ENCODE measurements around the gene E2F2.

The E2F2 gene

DNA sequence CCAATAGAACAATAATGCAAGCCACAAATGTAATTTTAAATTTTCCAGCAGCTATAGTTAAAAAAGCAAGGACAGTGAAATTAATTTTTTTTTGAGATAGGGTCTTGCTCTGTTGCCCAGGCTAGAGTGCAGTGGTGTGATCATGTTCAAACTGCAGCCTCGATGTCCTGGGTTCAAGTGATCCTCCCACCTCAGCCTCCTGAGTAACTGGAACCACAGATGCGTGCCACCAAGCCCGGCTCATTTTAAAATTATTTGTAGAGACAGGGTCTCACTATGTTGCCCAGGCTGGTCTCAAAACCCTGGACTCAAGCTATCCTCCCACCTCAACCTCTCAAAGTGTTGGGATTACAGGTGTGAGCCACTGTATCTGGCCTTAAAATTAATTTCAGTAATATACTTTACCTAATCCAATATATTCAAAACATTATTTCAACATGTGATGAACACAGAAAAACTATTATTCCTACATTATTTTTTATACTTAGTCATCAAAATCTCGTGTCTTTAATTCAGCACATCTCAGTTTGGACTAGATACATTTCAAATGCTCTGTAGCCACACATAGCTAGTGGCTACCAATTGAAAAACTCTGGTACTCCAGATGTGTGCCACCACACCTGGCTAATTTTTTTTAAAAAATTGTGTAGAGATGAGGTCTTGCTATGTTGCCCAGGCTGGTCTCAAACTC, 39.1 kb upstream of the E2F2 start:
- Histone ChIP-seq H3K27ac (ENCODE audit: low read length) (no peak overlapping the region), H3K4me1 (ENCODE audit: control insufficient read depth in 1 of 2, insufficient read depth in 2 of 2, low read length in 2 of 2) (peaks cover 0 to 5% of the 10 kb centered on the region in 2 donors), H3K27me3 (ENCODE audit: low read depth, low read length) (no peaks in the 10 kb centered on the region), H3K4me3 (ENCODE audit: low read depth in 1 of 2, low read length in 2 of 2) (no peak overlapping the region), H3K9me3 (ENCODE audit: control insufficient read depth in 1 of 2, low read length in 2 of 2) (no peaks in the 10 kb centered on the region), H3K36me3 (ENCODE audit: control insufficient read depth in 1 of 2, insufficient read depth in 2 of 2, low read length in 2 of 2) (no peaks in the 10 kb centered on the region)

DNA sequence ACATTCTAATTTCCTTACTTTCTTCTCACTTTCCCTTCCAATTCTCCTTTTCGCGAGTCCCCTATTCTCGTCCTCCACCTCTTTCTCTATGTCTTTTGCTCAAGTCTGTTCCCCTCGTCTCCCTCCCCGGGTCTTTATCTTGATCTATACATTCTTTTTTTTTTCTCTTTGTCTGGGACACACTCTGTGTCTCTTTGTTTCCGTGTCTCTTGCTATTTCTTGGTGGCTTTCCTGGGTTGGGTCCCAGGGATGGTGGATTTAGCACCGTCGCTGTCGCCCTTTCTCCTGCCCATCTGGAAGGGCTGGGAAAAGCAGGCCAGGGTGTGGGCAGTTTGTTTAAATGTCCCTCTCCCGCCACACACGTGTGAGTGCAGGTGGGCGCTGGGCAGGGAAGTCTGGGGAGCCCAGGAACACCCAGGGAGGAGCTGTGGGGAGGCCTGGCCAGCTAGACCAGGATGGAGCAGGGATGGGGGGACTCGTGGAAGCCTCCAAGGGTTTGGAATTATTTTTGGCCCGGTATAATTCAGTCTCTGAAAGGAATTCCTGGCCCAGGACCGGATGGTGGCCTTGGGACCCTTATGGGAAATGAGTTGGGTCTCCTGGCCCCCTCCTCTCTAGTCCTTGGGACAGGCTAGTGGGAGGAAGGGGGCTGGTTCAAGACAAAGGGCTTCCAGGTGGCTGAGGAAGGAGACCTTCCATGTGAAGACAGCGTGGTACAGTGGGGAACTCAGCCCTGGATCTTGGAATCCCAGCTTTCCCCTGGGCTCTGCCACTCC, 37.8 kb upstream of the E2F2 start:
- H3K4me3 ChIP-seq (ENCODE audit: low read depth in 1 of 2, low read length in 2 of 2), result peak overlapping the region; percentile 57 to 66
- H3K4me1 ChIP-seq (ENCODE audit: control insufficient read depth in 1 of 2, insufficient read depth in 2 of 2, low read length in 2 of 2), result peaks cover 0 to 5% of the 10 kb centered on the region in 2 donors
- peak overlapping the region; percentile 67 for H3K27ac ChIP-seq (ENCODE audit: low read length)
- no peaks in the 10 kb centered on the region for H3K36me3 ChIP-seq (ENCODE audit: control insufficient read depth in 1 of 2, insufficient read depth in 2 of 2, low read length in 2 of 2)
- no peaks in the 10 kb centered on the region for H3K27me3 ChIP-seq (ENCODE audit: low read depth, low read length)
- no peaks in the 10 kb centered on the region for H3K9me3 ChIP-seq (ENCODE audit: control insufficient read depth in 1 of 2, low read length in 2 of 2)

DNA sequence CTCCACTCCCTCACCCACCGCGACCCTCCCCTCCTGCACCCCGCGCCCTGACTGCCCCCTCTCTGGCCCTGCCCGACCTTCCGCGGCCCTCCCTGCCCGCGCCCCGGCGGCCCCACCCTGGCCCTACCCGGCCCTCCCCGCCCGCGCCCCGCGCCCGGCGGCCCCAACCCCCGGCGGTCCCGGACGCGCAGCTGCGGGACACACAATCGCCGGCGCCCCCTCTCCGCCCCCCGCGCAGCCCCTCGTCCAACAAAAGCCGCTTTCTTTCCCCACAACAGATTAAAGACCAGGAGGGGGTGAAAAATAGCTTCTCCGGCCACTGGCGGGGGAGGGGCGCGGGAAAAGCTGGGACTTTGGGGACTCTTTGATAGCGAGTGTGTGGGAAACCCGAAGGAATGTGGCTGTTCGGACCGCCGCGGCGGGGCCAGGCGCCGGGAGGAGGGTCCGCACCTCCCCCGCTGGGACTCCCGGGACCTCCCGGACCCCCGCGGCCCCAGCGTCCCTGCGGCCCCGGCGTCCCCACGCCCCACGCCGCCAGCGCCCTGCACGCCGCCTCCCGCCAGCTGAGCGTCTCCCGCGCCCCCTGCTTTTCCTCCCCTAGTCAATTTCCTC, 37.1 kb upstream of the E2F2 start:
- H3K27ac ChIP-seq (ENCODE audit: low read length), result peak overlapping the region; percentile 67
- H3K27me3 ChIP-seq (ENCODE audit: low read depth, low read length), result no peaks in the 10 kb centered on the region
- no peaks in the 10 kb centered on the region for H3K36me3 ChIP-seq (ENCODE audit: control insufficient read depth in 1 of 2, insufficient read depth in 2 of 2, low read length in 2 of 2)
- peak overlapping the region; percentile 57 to 66 for H3K4me3 ChIP-seq (ENCODE audit: low read depth in 1 of 2, low read length in 2 of 2)
- peaks cover 0 to 5% of the 10 kb centered on the region in 2 donors for H3K4me1 ChIP-seq (ENCODE audit: control insufficient read depth in 1 of 2, insufficient read depth in 2 of 2, low read length in 2 of 2)
- H3K9me3 ChIP-seq (ENCODE audit: control insufficient read depth in 1 of 2, low read length in 2 of 2), result no peaks in the 10 kb centered on the region

DNA sequence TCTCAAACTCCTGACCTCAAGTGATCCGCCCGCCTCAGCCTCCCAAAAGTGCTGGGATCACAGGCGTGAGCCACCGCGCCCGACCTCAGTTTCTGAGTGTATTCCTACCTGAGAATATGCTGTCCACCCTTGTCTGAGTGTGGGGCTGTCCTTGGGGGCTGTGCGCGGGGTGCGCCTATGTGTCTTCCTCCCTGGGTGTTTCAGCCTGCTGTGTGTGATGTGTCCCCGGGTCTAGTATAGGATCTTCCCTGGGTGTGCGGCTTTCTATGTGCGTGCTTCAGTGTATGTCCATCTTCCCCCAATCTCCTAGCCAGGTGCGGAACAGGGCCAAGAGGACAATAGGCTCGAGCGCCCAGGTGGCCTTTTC, 36.6 kb upstream of the E2F2 start:
- H3K36me3 ChIP-seq (ENCODE audit: control insufficient read depth in 1 of 2, insufficient read depth in 2 of 2, low read length in 2 of 2), result no peaks in the 10 kb centered on the region
- H3K9me3 ChIP-seq (ENCODE audit: control insufficient read depth in 1 of 2, low read length in 2 of 2), result no peaks in the 10 kb centered on the region
- no peaks in the 10 kb centered on the region for H3K27me3 ChIP-seq (ENCODE audit: low read depth, low read length)
- H3K4me3 ChIP-seq (ENCODE audit: low read depth in 1 of 2, low read length in 2 of 2), result peak overlapping the region in 1 of 2 donors; percentile 57
- peaks cover 0 to 5% of the 10 kb centered on the region in 2 donors for H3K4me1 ChIP-seq (ENCODE audit: control insufficient read depth in 1 of 2, insufficient read depth in 2 of 2, low read length in 2 of 2)
- H3K27ac ChIP-seq (ENCODE audit: low read length), result no peak overlapping the region

DNA sequence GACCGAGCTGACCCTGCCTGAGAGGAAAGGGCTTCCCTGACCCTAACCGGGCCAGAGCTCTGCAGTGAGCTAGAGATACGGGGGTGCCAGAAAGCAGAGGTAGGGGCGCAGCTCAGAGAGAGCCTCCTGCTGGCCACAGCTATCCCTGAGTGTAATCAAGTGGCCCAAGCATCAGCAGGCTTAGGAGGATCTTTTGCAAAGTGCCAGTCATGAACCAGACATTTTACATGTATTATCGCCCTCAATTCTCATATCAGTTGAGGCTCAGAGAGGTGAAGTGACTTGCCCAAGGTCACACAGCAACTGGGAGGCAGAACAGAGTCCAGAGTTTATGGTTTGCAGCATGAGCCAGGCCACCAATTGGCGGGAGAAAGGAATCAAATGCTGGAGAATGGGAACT, 35.3 kb upstream of the E2F2 start:
- Histone ChIP-seq H3K4me1 (ENCODE audit: control insufficient read depth in 1 of 2, insufficient read depth in 2 of 2, low read length in 2 of 2) (peaks cover 9 to 13% of the 10 kb centered on the region in 2 donors), H3K27me3 (ENCODE audit: low read depth, low read length) (no peaks in the 10 kb centered on the region), H3K4me3 (ENCODE audit: low read depth in 1 of 2, low read length in 2 of 2) (no peak overlapping the region), H3K36me3 (ENCODE audit: control insufficient read depth in 1 of 2, insufficient read depth in 2 of 2, low read length in 2 of 2) (no peaks in the 10 kb centered on the region), H3K27ac (ENCODE audit: low read length) (no peak overlapping the region), H3K9me3 (ENCODE audit: control insufficient read depth in 1 of 2, low read length in 2 of 2) (no peaks in the 10 kb centered on the region)

DNA sequence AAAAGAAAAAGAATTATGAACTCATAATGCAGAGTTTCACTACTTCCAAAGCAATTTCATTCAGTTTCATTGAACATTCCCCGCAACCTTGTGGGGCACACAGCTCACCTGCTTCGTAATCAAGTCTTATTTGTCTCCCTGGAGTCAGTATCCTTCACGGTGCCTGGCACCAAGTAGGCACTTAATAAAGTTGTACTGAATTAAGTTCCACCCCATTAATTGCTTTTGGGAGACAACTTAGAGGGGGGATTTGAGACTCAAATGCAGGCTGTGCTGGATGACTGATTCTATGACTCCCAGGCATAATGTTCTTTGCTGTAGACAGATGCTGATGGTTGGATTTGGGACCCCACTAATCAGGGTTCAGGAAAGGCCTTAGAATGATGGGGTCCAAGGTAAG, 34.7 kb upstream of the E2F2 start:
- Histone ChIP-seq H3K4me3 (ENCODE audit: low read depth in 1 of 2, low read length in 2 of 2) (no peak overlapping the region), H3K4me1 (ENCODE audit: control insufficient read depth in 1 of 2, insufficient read depth in 2 of 2, low read length in 2 of 2) (peaks cover 14 to 18% of the 10 kb centered on the region in 2 donors), H3K36me3 (ENCODE audit: control insufficient read depth in 1 of 2, insufficient read depth in 2 of 2, low read length in 2 of 2) (peaks cover 0 to 4% of the 10 kb centered on the region in 2 donors), H3K27me3 (ENCODE audit: low read depth, low read length) (no peaks in the 10 kb centered on the region), H3K9me3 (ENCODE audit: control insufficient read depth in 1 of 2, low read length in 2 of 2) (no peaks in the 10 kb centered on the region), H3K27ac (ENCODE audit: low read length) (no peak overlapping the region)

DNA sequence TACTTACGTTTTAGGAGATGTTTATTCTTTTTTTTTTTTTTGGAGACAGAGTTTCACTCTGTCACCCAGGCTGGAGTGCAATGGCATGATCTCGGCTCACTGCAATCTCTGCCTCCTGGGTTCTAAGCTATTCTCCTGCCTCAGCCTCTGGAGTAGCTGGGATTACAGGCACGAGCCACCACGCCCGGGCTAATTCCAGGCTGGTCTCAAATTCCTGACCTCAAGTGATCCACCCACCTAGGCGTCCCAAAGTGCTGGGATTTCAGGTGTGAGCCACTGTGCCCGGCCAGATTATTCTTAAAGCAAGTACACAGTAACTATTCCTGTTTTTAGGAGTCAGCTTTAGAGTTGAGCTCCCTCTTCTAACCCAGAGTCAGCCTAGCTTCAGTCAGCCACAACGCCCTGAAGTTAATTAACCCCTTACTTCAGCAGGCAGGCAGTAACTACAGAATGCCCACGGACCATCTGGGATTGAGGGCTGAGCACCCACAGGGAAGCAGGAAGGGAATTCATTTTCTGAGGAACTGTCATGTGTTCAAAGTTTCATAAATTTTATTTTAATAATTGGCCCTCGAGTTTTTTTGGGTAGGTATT, 33.6 kb upstream of the E2F2 start:
- Histone ChIP-seq H3K4me3 (ENCODE audit: low read depth in 1 of 2, low read length in 2 of 2) (no peak overlapping the region), H3K4me1 (ENCODE audit: control insufficient read depth in 1 of 2, insufficient read depth in 2 of 2, low read length in 2 of 2) (peaks cover 23 to 28% of the 10 kb centered on the region in 2 donors), H3K9me3 (ENCODE audit: control insufficient read depth in 1 of 2, low read length in 2 of 2) (no peaks in the 10 kb centered on the region), H3K27ac (ENCODE audit: low read length) (no peak overlapping the region), H3K27me3 (ENCODE audit: low read depth, low read length) (no peaks in the 10 kb centered on the region), H3K36me3 (ENCODE audit: control insufficient read depth in 1 of 2, insufficient read depth in 2 of 2, low read length in 2 of 2) (peaks cover 0 to 4% of the 10 kb centered on the region in 2 donors)

DNA sequence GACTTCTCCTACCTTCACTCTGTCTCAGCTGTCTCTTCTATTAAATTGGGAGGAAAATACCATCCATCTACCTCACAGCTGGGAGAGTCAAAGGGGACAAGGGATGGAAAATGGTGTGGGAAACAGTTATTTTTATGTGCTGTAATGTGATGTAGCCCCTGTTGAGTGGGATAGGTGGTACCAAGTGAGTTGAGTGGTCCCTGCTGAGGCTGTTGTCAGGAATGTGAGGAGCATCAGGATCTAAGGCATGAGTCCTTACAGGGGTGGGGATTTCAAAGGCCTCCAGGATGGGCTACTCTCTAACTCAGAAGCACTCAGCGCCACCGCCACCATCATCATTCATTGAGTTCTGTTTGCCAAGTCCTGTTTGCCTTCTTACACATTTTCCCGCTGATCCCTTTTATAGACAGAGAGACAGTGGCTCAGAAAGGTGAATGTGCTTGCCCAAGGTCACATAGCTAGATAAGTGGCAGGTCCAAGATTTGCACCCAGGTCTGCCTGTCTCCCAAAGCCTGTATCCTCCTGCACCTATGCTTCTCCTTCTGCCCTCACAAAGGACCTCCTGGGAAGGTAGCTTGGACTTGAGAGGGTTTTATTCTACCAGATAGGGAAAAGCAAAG, 32.8 kb upstream of the E2F2 start:
- no peaks in the 10 kb centered on the region for H3K9me3 ChIP-seq (ENCODE audit: control insufficient read depth in 1 of 2, low read length in 2 of 2)
- peak overlapping the region; percentile 94 for H3K27ac ChIP-seq (ENCODE audit: low read length)
- no peaks in the 10 kb centered on the region for H3K27me3 ChIP-seq (ENCODE audit: low read depth, low read length)
- H3K4me1 ChIP-seq (ENCODE audit: control insufficient read depth in 1 of 2, insufficient read depth in 2 of 2, low read length in 2 of 2), result peaks cover 23 to 28% of the 10 kb centered on the region in 2 donors
- H3K4me3 ChIP-seq (ENCODE audit: low read depth in 1 of 2, low read length in 2 of 2), result no peak overlapping the region
- H3K36me3 ChIP-seq (ENCODE audit: control insufficient read depth in 1 of 2, insufficient read depth in 2 of 2, low read length in 2 of 2), result peaks cover 0 to 4% of the 10 kb centered on the region in 2 donors

DNA sequence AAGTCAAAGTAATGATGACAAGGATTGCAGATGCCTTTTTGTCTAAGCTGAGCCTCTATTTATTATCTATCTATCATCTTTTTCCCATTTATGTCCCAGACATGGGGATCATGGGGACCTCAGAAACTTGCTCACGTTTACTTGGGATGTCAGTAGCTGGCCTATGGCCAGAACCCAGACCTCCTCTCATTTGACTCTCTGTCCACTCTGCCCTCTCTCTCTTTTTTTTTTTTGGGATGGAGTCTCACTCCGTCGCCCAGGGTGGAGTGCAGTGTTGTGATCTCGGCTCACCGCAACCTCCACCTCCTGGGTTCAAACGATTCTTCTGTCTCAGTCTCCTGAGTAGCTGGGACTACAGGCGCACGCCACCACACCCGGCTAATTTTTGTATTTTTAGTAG, 32.0 kb upstream of the E2F2 start:
- Histone ChIP-seq H3K4me1 (ENCODE audit: control insufficient read depth in 1 of 2, insufficient read depth in 2 of 2, low read length in 2 of 2) (peaks cover 23 to 30% of the 10 kb centered on the region in 2 donors), H3K4me3 (ENCODE audit: low read depth in 1 of 2, low read length in 2 of 2) (no peak overlapping the region), H3K27ac (ENCODE audit: low read length) (peak overlapping the region; percentile 94), H3K27me3 (ENCODE audit: low read depth, low read length) (no peaks in the 10 kb centered on the region), H3K36me3 (ENCODE audit: control insufficient read depth in 1 of 2, insufficient read depth in 2 of 2, low read length in 2 of 2) (peaks cover 0 to 9% of the 10 kb centered on the region in 2 donors), H3K9me3 (ENCODE audit: control insufficient read depth in 1 of 2, low read length in 2 of 2) (no peaks in the 10 kb centered on the region)

DNA sequence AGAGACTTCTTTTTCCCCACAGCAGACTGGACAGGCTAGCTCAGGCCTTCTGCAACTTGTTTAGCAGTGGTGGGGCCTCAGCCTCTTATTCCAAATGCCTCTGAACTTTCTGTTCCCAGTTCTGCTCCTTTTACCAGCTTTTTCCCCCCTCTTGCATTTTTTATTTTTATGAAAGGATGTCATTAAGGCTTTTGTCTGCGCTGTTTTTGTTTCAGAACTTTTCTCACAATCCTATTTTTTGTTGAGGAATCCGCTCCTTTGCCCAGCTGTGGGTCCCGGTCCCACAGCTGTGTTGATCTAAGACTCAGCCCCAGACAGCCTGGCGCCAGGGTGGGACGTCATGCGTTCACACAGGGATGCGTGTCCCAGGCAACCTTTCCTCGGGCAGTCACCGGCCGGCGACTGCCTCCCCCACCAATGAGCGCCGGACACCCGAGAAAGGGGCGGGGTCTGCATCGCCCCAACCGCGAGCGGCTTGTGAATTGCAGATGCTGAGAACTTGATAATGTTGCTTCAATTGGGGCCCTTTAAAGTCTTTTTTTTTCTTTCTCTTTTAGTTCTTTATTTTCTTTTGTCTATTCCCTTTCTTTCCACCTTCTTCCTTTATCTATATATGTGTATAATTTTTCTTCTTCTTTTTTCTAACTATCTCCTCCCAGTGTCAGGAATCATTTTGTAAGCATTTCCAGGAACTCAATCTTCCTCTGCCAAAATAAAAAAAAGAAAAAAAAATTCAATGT, 31.3 kb upstream of the E2F2 start:
- Histone ChIP-seq H3K4me3 (ENCODE audit: low read depth in 1 of 2, low read length in 2 of 2) (peak overlapping the region; percentile 14 to 22), H3K36me3 (ENCODE audit: control insufficient read depth in 1 of 2, insufficient read depth in 2 of 2, low read length in 2 of 2) (peaks cover 0 to 10% of the 10 kb centered on the region in 2 donors), H3K27me3 (ENCODE audit: low read depth, low read length) (no peaks in the 10 kb centered on the region), H3K9me3 (ENCODE audit: control insufficient read depth in 1 of 2, low read length in 2 of 2) (no peaks in the 10 kb centered on the region), H3K27ac (ENCODE audit: low read length) (peak overlapping the region; percentile 94), H3K4me1 (ENCODE audit: control insufficient read depth in 1 of 2, insufficient read depth in 2 of 2, low read length in 2 of 2) (peaks cover 23 to 32% of the 10 kb centered on the region in 2 donors)

Data from muscle layer of duodenum (tissue), 2 donors.